Esophagus squamous epithelium (tissue), 4 donors: Measurements from ENCODE around the gene RELN.

Source experiments
- CTCF ChIP-seq, 6 experiments: fragments of 450-650 bp in 4 of 6; fragments of 200-600 bp in 2 of 6; sonication (generic) in 2 of 6; IDR thresholded peaks; one replicate each; pipeline ENCODE4 v1.5.1; 2016 to 2019; ENCODE audit warnings: antibody characterized with exemption in 6 of 6, mild to moderate bottlenecking in 4 of 6, moderate library complexity in 4 of 6
- POLR2A ChIP-seq, 4 donors: fragments of 450-650 bp; IDR thresholded peaks; one replicate each; pipeline ENCODE4 v1.6.1; 2017; ENCODE audit warnings: antibody characterized with exemption in 4 of 4, mild to moderate bottlenecking in 4 of 4, moderate library complexity in 3 of 4

GRCh38 chr7:103547451-103548284 is 441.8 kb downstream of the RELN start:
- TF ChIP-seq CTCF (IDR thresholded peaks at IDR 0.05), result no peak
- TF ChIP-seq POLR2A (IDR thresholded peaks at IDR 0.05), result no peak
